M059J (cell line): ENCODE measurements around the gene ATP6V1D. TPM values are rescaled to one million over a fixed set of nuclear protein-coding genes. Genes with fewer than 3 reads are reported as not detected.
"Not testable (repeated sequence)": the region's sequence is repeated elsewhere in the genome, so short reads cannot be mapped to it uniquely, and the experiment has no call there.

Source experiments
- DNase-seq: peaks from one replicate; pipeline ENCODE4 v3.0.0-alpha.2; 2012; ENCODE audit warnings: low read depth
- total RNA-seq: library from RNA; depleted of rRNA; stranded (reverse); fragments of >200 nt; shearing (Covaris generic); gene quantifications from 2 replicates; pipeline ENCODE4 v1.2.3, GENCODE V29; 2014

The ATP6V1D gene
- total RNA-seq, 1 experiment from 2014 or later = 202 TPM

DNA sequence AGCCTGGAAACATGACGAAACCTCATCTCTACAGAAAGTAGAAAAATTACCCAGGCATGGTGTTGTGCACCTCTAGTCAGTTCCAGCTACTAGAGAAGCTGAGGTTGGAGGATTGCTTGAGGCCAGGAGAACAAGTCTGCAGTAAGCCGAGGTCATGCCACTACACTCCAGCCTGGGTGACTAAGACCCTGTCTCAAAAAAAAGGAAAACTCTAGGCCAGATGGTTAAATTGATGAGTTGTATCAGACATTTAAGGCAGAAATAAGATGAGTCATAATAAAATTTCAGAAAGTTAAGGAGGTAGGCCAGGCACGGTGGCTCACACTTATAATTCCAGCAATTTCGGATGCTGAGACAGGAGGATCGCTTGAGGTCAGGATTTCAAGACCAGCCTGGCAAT is 11.2 kb upstream of the ATP6V1D start:
- peak; percentile 83 for DNase-seq

DNA sequence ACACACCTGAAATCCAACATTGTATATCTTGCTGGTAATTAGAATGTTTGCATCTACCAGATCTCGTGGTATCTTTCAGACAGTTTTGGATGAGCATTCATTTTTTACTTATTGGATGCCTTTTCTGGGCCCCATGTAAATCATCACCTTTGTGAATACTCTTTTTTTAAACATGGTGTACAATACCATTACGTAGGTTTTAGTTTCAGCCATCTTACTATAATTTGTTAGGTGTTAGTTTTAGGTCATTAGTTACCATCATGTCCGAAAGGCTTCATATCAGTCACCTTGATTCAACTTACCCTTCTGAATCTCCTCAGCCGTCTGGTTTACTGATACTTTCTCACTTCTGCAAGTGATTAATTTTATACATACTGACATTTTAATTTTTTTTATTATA is 5.9 kb upstream of the ATP6V1D start:
- DNase-seq = no peak

DNA sequence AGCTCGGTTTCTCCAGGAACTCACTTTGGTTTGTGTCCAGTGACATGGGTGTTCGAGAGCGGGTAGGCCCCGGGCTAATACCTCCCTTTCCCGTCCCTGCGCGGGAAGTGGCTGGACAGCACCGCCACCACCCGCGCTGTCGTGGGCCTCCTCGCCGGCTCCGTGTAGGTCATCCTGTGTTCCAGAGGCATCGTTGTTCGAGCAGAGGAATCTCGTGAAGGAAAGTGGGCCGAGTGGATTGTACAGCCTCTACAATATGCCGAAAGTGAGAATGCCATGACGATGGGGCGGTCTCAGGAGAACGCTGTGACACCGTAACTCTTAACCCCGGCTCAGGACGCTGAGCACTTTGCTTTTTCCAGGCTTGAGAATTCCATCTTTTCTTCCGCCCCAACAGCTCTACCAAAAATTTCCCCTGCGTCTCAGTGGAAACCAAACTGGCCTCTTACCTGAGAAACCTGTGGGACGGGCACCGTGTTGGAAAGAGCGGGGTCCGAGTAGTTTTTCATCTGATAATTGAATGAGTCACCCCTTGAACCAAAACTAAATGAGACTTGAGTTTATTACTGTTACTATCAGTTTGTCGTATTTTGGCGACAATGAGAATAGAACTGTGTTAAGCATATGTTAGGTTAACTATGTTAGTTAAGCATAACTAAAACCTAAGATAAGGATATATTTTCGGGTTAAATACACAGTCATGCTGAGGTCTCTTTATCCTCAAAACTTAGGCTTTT is 1.0 kb upstream of the ATP6V1D start:
- DNase-seq = no peak

DNA sequence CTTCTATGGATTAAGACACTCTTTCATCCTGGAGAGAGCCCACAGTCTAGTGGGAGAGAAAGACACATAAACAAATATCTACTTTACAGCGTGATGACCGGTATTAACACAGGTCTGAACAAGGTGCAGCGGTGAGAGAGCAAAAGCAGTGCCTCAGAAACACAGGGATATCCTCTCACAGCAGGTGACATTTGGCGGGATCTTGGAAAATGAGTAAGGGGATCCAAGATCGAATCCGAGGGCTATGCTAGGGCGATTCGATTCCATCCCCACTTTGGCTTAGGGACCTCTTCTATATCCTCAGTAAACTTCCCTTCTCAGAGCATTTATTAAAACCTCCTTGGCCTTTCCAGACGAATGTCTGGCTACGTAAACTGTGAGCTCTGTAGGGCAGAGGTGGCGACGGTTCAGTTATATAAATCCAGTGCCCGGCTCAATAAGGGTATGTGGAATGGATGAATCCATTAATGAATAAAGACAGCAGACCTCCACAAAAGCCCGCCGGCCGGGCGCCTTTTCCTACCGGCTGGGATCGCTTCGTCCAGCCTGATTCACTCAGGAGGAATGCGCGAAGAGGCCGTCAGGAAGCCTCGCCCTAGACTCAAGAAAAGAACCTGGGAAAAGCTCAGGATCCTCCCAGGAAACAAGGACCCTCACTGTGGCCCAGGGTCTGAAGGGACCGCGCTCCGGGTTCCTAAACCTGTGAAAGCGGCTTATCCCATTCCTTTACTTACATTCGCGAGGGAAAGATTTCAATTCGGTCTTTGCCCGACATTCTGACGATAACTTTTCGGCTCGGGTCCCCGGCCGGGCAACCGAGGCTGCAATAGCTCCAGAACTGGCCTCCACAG is 455 bp downstream of the ATP6V1D start:
- DNase-seq = peak; percentile 73

DNA sequence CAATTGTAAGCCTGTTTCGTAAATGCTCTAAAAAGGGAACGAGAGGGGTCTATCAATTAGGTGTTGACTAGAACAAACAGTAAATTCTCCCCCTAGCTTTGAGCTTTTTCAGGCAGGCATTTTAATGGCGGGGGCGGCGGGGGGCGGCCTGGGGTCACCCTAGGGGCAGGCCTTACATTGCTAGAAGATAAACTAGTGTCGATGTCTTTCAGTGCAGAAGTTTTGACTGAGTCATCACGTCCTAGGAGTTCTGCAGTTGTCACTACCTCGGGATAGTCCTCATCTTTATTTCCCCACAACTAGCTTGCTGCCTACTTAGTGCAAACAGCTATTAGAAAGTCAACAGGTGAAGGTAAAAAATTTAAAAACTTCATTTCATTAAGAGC is 1.6 kb downstream of the ATP6V1D start:
- DNase-seq = no peak

DNA sequence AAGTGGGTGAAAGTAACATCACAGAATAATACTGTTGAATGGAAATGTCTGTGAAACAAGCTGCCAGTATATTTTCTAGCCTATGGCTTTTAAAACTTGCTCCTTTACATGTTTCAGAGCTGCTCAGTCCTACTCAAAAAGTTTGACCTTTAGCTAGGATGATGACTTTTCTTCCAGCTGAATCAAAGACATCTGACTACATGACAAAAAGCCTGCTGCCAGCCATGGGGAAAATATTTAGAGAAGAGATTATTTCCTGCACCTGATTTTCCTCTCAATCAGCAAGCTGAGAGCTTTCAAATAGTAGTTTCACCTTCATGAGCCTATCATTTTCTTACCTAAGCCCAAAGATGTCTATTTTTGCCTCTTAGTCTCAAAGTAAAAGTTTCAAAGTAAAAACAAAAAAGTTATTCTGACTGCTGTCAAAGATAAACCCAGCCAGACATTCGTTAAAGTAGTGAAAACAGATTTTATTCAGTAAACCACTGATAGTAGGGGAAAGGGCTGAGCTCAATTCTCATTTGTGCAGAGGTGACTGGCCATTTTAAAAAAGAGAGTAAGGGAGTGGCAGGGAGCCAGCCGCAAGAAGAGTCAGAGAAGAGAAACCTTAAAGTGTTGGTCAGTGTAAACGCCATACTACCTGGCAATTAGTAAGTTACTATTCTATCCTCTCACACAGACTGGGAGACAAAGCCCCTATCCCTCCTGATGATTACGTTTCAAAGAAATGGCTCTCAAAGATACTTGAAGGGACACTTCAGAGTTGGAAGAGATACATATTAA is 2.2 kb downstream of the ATP6V1D start:
- no peak for DNase-seq

DNA sequence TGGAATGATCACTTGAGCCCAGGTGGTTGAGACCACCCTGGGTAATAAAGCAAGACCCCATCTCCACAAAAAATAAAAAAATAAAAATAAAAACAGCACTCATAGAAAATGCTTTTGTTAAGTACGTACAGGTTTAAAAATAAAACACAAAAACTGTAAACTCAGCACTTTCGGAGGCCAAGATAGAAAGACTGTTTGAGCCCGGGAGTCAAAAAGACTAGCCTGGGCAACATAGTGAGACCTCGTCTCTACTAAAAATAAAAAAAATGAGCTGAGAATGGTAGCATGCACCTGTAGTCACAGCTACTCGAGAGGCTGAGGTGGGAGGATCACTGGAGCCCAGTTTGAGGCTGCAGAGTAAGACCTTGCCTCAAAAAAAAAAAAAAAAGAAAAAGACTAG is 7.5 kb downstream of the ATP6V1D start:
- DNase-seq = no peak

DNA sequence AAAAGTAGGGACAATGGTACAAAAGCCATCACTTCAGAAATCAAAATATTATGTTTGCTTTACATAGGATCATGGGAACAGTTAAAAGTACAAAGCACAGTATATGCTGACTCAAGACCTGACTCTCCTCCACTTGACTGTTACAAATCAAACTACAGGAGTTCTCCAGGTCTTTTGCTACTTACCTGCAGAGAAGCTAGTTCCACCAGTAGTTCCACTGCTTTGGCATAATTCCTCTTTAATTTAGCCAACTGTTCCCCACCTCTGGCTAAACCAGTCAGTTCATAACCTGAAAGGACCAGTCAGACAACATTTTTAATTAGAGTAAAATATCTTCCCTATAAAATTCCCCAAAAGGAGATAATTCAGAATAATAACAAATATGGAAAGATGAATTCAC is 14.0 kb downstream of the ATP6V1D start:
- DNase-seq = no peak

DNA sequence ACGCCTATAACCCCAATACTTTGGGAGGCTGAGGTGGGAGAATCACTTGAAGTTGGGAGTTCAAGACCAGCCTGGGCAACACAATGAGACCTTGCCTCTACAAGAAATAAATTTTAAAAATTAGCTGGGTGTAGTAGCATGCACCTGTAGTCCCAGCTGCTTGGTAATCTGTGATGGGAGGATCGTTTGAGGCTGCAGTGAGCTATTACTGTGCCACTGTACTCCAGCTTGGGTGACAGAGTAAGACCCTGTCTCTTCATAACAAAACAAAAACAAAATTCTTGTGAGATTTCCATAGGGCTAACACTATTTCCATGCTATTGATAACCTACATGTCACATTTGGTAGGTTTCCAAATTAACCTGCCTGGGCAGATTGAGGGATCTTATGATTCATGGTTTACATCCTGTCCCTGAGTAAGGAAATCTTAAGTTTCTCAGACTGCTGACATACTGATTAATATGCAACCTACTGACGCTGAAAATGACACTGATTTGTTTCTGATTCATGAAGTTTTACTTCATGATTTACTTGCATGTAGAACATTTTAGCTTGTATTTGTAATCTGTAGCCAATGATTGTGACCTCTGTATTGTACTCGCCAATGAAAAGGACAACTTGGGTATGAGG is 15.9 kb downstream of the ATP6V1D start:
- peak; percentile 50 for DNase-seq

DNA sequence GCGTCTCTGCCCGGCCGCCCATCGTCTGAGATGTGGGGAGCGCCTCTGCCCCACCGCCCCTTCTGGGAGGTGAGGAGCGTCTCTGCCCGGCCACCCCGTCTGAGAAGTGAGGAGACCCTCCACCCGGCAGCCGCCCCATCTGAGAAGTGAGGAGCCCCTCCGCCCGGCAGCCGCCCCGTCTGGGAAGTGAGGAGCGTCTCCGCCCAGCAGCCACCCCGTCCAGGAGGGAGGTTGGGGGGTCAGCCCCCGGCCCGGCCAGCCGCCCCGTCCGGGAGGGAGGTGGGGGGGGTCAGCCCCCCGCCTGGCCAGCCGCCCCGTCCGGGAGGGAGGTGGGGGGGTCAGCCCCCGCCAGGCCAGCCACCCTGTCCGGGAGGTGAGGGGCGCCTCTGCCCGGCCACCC is 18.4 kb downstream of the ATP6V1D start:
- DNase-seq = not testable (repeated sequence)

DNA sequence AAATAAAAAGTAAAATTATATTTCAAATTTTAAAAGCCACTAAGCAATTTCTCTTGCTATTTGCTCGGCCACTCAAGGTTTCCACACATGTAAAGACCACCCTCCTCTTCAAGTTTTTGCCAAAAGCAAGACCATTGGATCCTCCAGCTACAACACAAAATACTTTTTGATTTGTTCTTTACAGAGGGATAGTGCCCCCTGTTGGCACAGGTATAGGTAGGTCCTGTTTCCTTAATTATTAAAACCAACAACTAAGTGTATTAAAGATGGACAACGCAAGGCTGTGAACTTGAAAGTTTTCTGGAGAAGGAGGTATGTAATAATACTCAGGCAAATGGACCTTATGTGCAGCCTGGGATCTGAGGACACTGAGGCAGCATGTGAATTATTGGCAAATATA is 23.8 kb downstream of the ATP6V1D start:
- peak; percentile 25 for DNase-seq

DNA sequence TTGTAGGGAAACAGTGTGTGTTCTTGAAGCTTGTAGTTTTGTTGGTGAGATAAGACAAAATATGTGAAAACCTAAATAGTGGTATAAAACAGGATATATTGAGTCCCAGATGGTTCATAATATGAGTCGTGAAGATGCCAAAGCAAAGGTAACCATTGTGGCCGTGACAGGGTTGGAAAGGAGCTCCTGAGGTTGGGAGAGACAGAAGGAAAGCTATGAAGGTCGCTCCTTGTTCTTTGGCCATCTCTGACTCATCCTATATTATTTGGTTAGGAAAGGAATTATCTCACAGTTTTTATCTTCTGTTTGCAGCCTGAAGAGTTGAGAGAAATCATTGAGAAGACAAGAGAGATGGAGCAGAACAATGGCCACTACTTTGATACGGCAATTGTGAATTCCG is 27.1 kb downstream of the ATP6V1D start:
- DNase-seq = peak; percentile 43

DNA sequence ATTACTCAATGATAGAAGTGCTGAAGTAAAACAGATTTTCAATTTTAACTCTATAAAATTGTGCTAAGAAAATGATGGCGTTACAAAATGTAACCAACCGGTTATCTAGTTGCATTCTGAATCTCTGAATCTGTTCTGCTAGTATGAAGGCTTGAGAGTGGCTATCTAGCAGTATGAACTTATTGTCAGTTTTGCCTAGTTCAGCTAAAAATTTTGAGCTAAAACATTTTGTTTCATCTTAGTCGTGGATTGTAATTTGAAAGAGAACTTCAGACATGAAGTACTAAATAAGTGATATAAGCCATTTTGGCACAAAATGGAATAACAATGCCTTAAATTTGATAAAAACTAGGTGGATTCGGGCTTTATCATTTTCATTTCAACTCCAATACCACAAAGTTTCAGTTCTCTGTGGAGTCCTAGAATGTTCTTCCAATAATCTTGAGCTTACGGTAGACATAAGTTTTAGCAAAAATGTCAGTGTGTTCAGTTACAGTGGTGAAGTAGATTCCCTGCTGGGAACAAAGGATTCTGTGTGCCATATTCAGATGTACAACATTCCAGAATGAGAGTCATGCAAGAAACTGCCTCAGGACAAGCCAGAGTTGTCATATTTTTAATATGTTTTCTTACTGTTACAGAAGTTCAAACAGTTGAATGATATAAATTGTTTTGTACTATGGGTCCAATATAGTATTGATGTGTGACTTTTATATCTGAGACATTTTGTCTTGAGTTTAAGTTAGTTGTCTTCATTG is 28.1 kb downstream of the ATP6V1D start:
- peak; percentile 51 for DNase-seq

DNA sequence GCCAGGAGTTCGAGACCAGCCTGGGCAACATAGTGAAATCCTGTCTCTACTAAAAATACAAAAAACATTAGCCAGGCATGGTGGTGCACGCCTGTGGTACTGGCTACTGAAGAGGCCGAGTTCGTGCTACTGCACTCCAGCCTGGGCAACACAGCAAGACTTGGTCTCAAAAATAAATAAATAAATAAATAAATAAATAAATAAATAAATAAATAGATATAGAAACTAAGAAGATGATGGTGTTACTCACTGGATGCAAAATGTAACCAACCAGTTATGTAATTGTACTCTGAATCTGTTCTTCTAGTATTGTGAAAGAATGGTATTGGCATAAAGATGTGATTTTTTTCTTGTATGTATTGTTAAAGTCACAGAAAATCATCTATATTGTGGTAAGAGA is 29.9 kb downstream of the ATP6V1D start:
- DNase-seq = not testable (repeated sequence)

DNA sequence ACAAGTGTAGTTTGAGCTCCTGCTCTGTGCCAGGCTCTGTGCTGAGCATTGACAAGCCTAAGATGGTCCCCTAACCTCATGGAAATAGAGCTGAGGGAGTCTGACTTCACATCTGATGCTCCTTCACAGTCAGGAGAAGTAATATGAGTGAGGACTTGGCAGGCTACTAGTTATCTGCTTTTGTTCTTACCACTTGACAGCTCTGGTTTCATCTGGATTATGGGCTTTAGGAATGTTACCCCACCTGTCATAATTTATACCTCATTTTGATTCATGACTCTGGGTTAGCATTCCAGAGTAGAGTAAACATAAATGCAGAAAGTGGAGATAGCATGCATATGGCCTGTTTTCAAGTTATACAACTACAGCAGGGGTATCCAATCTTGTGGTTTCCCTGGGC is 40.5 kb downstream of the ATP6V1D start:
- DNase-seq = peak; percentile 13

DNA sequence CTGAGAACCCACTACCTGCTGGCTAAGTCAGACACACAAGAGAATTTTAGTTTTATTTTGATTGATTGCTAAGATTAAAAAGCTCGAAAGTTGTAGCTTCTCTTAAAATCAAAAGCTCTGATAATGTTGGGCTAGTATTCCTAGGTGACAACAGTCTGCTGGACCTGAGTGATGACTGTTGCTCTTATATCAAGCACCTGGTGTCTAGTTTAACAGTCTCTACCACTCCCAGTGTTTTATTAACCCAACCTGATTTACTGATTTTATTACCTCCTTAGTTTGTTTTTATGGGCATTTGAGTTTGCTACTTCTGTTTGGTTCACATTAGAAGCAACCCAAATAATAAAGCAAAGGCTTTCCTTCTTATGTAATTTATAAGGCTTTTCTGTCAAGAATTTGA is 41.8 kb downstream of the ATP6V1D start:
- no peak for DNase-seq

DNA sequence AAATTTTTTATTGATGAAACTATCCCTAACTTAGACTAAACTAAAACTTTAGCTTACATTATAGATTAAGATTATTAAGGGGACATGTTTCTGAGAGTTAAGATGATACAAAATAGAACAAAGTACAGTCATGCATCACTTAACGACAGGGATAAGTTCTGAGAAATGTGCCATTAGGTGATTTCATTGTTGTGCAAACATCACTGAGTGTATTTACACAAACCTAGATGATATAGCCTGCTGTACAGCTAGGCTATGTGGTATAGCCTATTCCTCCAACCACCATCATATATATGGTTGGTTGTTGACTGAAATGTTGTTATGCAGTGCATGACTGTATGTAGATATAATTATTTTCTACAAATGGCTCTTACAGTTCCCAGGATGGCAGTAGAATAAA is 46.5 kb downstream of the ATP6V1D start:
- DNase-seq = no peak

DNA sequence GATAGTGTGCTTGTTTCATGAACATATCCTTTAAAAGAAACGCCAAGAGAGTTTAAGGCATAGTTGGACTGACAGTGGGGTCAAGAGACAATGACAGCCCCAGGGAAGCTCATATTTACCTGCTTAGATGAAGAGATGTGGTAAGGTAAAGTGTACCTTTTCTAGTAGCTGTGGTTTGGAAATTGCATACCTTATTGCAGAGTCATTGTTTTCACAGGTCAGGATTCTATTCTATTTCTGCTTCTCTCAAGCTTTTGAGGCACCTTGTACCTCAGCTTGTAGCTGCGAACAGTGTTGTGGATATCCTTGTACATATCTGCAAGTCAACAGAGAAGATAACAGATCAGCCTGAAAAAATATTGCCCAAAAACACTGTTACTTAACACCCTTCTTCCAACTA is 47.7 kb downstream of the ATP6V1D start:
- DNase-seq = no peak
